ENCODE data around the gene SERPINI2.
"Not testable (repeated sequence)": the region's sequence is repeated elsewhere in the genome, so short reads cannot be mapped to it uniquely, and the experiment has no call there.

Gene SERPINI2

DNA sequence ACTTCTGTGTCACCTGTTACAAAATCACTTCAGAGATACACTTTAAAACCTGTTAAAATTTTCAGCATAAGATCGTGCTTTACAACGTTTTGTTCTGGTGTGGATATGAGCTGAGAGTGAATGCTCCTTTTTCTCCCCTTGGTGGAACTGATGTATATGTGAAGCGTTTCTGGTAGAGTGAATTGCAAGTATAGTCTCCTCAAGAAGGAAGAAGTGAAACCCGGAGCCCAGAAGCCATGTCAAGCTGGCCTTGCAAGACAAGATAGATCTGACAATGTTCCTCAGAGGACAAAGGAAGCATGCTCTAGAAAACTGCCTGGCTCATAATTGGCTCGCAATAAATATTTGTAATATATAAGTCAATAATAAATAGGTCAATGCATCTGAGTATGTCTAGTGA, 23.6 kb downstream of the SERPINI2 start:
- DNase-seq (ENCODE audit: low read depth, low spot score) = no peak

DNA sequence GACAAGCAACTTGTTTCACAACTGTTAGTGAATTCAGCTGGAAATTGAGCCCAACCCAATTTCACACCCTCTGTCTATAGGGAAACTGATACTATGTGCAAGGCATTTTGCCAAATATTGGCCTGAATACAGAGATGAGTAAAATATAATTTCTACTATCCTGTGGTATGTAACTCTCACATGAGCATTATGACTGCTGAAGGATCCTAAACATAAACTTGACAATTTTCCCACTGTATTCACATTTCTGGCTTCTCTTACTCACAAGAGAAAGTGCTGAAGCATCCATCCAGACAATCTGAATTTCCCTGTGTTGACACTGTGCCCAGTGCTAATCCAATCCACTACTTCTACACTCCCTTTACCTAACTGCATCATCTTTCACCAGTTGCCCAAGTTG, 28.4 kb downstream of the SERPINI2 start:
- DNase-seq (ENCODE audit: low read depth, low spot score) = no peak

DNA sequence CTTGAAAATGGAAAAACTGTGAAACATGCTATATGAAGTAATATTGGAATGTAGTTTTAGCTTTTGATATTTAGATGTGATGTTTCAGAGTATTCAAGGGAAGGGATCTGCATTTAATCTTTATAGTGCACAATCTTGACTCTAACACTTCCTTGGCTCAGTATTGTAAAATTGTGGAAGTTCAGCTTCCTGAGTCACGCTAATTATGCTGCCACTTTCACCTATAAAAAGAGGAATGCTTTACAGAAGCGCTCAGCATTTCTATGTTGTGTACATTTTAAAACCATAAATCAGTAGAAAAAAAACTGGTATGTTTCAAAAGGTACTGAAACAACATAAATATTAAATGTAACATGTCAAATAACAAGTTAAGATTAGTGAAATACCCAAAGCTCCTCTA, 32.6 kb downstream of the SERPINI2 start:
- DNase-seq (ENCODE audit: low read depth, low spot score) = no peak

DNA sequence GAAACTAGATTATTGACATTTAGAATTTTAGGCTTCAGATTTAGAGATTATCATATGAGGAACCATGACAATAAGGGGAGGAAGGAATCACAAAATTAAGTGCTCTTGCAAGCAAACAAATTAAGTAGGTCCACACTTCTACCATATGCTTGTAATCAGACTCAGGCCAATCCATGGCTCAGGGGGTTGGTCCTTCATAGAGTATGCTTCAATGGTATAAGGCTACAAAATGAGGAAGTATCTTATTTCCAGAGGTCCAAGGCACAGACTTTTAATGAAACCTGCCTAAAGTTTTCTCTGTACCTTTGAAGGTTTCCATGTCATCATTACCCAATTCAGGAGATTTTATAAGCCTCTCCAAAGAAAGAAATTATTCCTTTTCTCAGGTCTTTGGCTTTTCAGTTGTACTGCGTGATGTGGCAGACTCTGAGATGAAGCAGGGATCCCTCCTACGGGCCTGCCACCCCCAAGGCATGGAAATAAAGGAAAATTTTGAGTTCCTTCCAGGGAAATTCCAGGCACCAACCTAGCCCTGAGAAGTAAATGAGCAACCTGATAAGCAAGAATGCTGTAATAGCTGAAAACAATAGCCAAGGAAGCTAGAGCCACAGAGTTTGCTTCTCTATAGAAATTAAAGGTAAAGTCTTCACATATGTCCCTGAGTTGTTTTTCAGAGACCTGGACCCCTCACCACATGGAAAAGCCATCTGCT, 36.3 kb downstream of the SERPINI2 start:
- DNase-seq (ENCODE audit: low read depth, low spot score) = no peak

DNA sequence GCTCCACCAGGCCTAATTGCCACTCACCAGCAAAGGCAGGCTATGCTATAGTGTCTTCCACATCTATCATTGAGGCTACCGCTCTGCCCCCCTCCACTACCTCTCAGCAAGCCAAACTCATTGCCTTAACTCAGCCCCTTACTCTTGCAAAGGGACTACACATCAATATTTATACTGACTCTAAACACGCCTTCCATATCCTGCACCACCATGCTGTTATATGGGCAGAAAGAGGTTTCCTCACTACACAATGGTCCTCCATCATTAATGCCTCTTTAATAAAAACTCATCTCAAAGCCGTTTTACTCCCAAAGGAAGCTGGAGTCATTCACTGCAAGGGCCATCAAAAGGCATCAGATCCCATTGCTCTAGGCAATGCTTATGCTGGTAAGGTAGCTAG, 46.9 kb downstream of the SERPINI2 start:
- not testable (repeated sequence) for DNase-seq (ENCODE audit: low read depth, low spot score)

DNA sequence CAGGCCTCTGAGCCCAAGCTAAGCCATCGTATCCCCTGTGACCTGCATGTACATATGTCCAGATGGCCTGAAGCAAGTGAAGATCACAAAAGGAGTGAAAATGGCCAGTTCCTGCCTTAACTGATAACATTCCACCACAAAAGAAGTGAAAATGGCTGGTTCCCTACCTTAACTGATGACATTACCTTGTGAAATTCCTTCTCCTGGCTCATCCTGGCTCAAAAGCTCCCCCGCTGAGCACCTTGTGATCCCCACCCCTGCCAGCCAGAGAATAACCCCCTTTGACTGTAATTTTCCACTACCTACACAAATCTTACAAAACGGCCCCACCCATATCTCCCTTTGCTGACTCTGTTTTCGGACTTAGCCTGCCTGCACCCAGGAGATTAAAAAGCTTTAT, 51.4 kb downstream of the SERPINI2 start:
- not testable (repeated sequence) for DNase-seq (ENCODE audit: low read depth, low spot score)

DNA sequence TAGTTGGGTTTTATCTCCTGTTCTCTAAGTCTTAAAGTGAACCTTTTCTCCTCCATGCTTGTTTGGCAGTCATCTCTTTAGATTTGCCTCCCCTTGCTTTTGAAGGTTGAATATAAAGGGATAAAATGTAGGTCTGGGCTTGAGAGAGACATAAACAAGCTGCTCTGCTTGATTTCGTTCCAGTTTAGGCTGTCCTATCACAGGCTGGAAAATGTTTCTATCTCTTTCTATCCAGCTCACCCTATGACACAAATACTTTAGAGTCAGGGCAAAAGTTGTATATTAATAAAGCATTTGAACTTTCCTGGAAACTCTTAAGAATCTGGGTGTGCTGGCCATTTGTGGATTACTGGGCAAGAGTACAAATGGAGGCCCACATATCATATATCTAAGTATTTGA, 64.2 kb downstream of the SERPINI2 start:
- no peak for DNase-seq (ENCODE audit: low read depth, low spot score)

DNA sequence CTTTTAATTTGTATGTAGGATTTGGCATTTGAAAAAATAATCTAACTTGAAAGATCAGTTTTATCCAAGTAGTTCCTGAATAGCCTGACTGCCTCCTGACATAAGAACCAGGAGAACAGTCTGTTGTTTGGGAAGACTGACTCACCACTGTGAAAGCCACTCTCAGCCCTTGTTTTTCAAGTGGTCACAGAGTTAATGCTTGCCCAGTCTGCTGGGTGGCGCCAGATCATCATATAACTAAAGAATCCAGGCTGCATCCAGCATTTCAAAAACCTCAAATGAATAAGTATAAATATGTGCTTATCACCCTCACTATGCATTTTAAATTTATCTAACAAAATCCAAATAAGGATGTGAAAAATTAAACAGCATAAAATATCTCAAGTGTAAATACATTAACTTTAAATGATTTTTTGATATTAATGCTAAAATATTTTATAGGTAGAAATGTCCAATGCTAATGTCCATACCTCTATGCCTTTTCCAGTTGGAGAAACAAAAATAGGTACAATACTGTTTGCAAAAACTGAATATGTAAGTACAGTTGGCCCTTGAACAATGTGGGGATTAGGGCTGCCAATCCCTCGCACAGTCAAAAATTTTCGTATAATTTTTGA, 66.9 kb downstream of the SERPINI2 start:
- DNase-seq (ENCODE audit: low read depth, low spot score) = no peak

DNA sequence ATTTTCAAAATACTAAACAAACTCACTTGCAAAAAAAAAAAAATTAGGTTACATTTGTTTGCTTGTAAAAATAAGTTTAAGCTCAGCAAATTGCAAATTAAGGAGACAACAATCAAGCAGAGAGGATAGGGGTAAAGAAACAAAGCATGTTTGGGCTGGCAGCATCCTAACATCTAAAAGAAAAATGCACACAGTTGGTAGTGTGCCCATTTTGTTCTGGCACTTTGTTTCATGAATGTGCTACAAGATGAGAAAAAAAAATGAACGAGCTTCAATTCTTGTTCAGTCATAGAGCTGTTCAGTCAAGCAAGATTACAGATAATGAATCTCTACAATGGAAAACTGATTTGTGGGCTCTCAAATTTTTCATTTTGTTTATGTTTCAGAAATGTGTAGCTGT, 76.0 kb downstream of the SERPINI2 start:
- DNase-seq (ENCODE audit: low read depth, low spot score) = no peak

DNA sequence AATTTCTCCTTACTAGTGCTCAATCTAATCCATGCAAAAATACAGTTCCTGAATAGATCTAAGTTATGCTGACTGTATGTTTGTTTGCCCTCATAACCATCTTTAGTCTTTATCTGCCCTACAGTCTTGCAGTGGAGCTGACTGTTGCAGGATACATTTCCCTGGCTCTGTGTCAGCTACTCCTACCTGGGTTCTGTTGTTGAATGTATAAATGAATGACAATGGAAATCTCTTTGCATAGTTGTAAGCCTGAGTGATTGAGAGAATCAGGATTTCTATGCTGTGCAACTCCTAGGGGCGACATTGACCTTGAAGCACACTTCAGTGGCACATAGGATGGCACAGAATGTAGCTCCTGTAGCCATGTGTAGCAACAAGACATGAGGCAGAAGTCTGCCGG, 77.8 kb downstream of the SERPINI2 start:
- no peak for DNase-seq (ENCODE audit: low read depth, low spot score)

DNA sequence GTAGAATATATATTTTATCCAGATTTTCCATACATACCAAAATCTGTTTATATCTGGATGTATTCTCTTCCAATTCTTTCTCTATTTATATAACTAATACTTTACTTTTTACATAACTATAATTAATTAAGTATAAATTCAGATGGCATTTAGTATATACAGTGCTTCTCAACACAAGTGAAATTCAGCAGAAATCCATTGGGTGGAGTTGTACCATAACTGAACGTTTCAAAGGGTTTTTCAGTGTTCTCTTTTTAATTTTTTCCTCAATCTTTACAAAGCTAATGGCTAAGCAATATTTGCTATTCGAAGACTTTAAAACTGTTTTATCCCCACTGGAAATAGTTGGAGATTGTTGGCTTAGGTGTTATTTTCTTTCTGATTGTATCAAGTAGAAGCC, 79.8 kb downstream of the SERPINI2 start:
- DNase-seq (ENCODE audit: low read depth, low spot score) = no peak
